IMR-90 (cell line): ENCODE data around the gene SOX4. TPM values are rescaled to one million over a fixed set of nuclear protein-coding genes. Genes with fewer than 3 reads are reported as not detected.

Experiments
- ATAC-seq: fragments of 200-7000 bp; cut with Tn5 transposase; 2 replicates; pipeline ENCODE4 v1.9.1; 2020; ENCODE audit warnings: low read depth, mild to moderate bottlenecking, moderate library complexity
- BruUV-seq: library from RNA; stranded (reverse); fragments of 400-500 nt; replicated peaks from 2 replicates; lab custom pipeline; 2021; lab: Mats Ljungman, UMichigan
- CTCF ChIA-PET: fragments of 300-600 bp; formaldehyde crosslinking; extraction: SDS; loops from one replicate; lab custom pipeline; 2021; ENCODE audit warnings: antibody characterized with exemption; lab: Yijun Ruan, JAX
- POLR2A ChIA-PET: fragments of 300-600 bp; sonication (Branson Sonifier 250); formaldehyde crosslinking; loops from one replicate; lab custom pipeline; 2022; ENCODE audit warnings: antibody characterized with exemption; ENCODE audit not compliant: unreplicated experiment; lab: Charles Lee
- DNase-seq: peaks from one replicate; pipeline ENCODE4 v3.0.0; 2013
- H2AFZ ChIP-seq: replicated peaks from 2 replicates; pipeline ENCODE3; 2013; ENCODE audit warnings: low read length, mild to moderate bottlenecking; ENCODE audit not compliant: poor library complexity
- H2AK5ac ChIP-seq: 2 replicates; pipeline ENCODE4 v1.6.1; 2013; ENCODE audit warnings: low read depth, low read length, inconsistent platforms
- H2AK9ac ChIP-seq: replicated peaks from 2 replicates; pipeline ENCODE3; 2013; ENCODE audit warnings: mild to moderate bottlenecking, low read depth, low read length, moderate library complexity; ENCODE audit not compliant: poor library complexity
- H2BK120ac ChIP-seq: 2 replicates; pipeline ENCODE4 v1.6.1; 2013; ENCODE audit warnings: low read depth, low read length, inconsistent platforms
- H2BK15ac ChIP-seq: 3 replicates; pipeline ENCODE4 v1.6.1; 2013; ENCODE audit warnings: low read depth, low read length, inconsistent platforms
- H2BK20ac ChIP-seq: 2 replicates; pipeline ENCODE4 v1.6.1; 2013; ENCODE audit warnings: low read depth, mild to moderate bottlenecking, inconsistent platforms, low read length, moderate library complexity
- H2BK5ac ChIP-seq: 2 replicates; pipeline ENCODE4 v1.6.1; 2013; ENCODE audit warnings: mild to moderate bottlenecking, low read depth, low read length, inconsistent platforms; ENCODE audit not compliant: poor library complexity, severe bottlenecking
- H3K14ac ChIP-seq: replicated peaks from 2 replicates; pipeline ENCODE4 v1.6.1; 2013; ENCODE audit warnings: low read depth, low read length, inconsistent platforms
- H3K18ac ChIP-seq: 2 replicates; pipeline ENCODE4 v1.6.1; 2013; ENCODE audit warnings: low read depth, low read length, control low read depth
- H3K23ac ChIP-seq: 2 replicates; pipeline ENCODE4 v1.6.1; 2013; ENCODE audit warnings: low read depth, low read length, inconsistent platforms
- H3K27ac ChIP-seq: 2 replicates; pipeline ENCODE4 v1.5.1; 2013; ENCODE audit warnings: mild to moderate bottlenecking, control low read depth, low read length; ENCODE audit not compliant: insufficient read depth
- H3K27me3 ChIP-seq: 2 replicates; pipeline ENCODE4 v1.6.1; 2013; ENCODE audit warnings: low read length; ENCODE audit not compliant: control insufficient read depth, insufficient read depth
- H3K36me3 ChIP-seq: 2 replicates; pipeline ENCODE4 v1.6.1; 2013; ENCODE audit warnings: low read length, mixed read lengths; ENCODE audit not compliant: control insufficient read depth, insufficient read depth
- H3K4ac ChIP-seq: 2 replicates; pipeline ENCODE4 v1.6.1; 2013; ENCODE audit warnings: low read depth, low read length, inconsistent platforms
- H3K4me1 ChIP-seq: 2 replicates; pipeline ENCODE4 v1.6.1; 2013; ENCODE audit warnings: low read length, mixed read lengths; ENCODE audit not compliant: control insufficient read depth, insufficient read depth
- H3K4me2 ChIP-seq: 2 replicates; pipeline ENCODE4 v1.6.1; 2013; ENCODE audit warnings: low read depth, mild to moderate bottlenecking, control low read depth, low read length, moderate library complexity
- H3K4me3 ChIP-seq: 2 replicates; pipeline ENCODE4 v1.5.1; 2013; ENCODE audit warnings: low read depth, mild to moderate bottlenecking, control low read depth, low read length, moderate library complexity; ENCODE audit not compliant: insufficient read depth
- H3K56ac ChIP-seq: 2 replicates; pipeline ENCODE4 v1.6.1; 2013; ENCODE audit warnings: low read length, inconsistent platforms; ENCODE audit not compliant: insufficient read depth; ENCODE audit errors: extremely low read depth
- H3K79me1 ChIP-seq, 2 experiments: 2 replicates each; pipeline ENCODE4 v1.6.1; 2013; ENCODE audit warnings: low read length in 2 of 2, inconsistent platforms in 1 of 2, low read depth in 1 of 2
- H3K9ac ChIP-seq: 2 replicates; pipeline ENCODE4 v1.6.1; 2013; ENCODE audit warnings: low read depth, low read length, control low read depth
- H3K9me1 ChIP-seq: 2 replicates; pipeline ENCODE4 v1.6.1; 2013; ENCODE audit warnings: low read length, inconsistent platforms; ENCODE audit not compliant: insufficient read depth
- H3K9me3 ChIP-seq: 2 replicates; pipeline ENCODE4 v1.6.1; 2013; ENCODE audit warnings: low read length; ENCODE audit not compliant: control insufficient read depth, insufficient read depth
- H4K20me1 ChIP-seq: 2 replicates; pipeline ENCODE4 v1.6.1; 2013; ENCODE audit warnings: low read length, inconsistent platforms; ENCODE audit not compliant: insufficient read depth
- H4K5ac ChIP-seq: 2 replicates; pipeline ENCODE4 v1.6.1; 2013; ENCODE audit warnings: mild to moderate bottlenecking, low read depth, low read length, control low read depth
- H4K8ac ChIP-seq, 2 experiments: 2 replicates each; pipeline ENCODE4 v1.6.1; 2013; ENCODE audit warnings: low read depth in 2 of 2, low read length in 2 of 2, control low read depth in 1 of 2, inconsistent platforms in 1 of 2
- H4K91ac ChIP-seq: 2 replicates; pipeline ENCODE4 v1.6.1; 2013; ENCODE audit warnings: low read depth, low read length, inconsistent platforms; ENCODE audit not compliant: insufficient read depth
- BHLHE40 ChIP-seq: fragments of 150-350 bp; IDR thresholded peaks from 2 replicates; pipeline ENCODE4 v1.6.1; 2016; ENCODE audit warnings: mild to moderate bottlenecking, low read depth, low read length
- CEBPB ChIP-seq: IDR thresholded peaks from 2 replicates; pipeline ENCODE4 v1.6.1; 2012; ENCODE audit warnings: low read depth, low read length, improper control_type of control experiment
- CHD1 ChIP-seq: IDR thresholded peaks from 2 replicates; pipeline ENCODE4 v1.6.1; 2012; ENCODE audit warnings: low read depth, low read length, improper control_type of control experiment
- CTCF ChIP-seq: conservative IDR thresholded peaks from 2 replicates; pipeline ENCODE4 v1.5.1; 2012; ENCODE audit warnings: mild to moderate bottlenecking, low read depth, low read length, improper control_type of control experiment
- FOS ChIP-seq: fragments of 150-350 bp; IDR thresholded peaks from 2 replicates; pipeline ENCODE4 v1.6.1; 2016; ENCODE audit warnings: low read depth, low read length
- MAFK ChIP-seq: IDR thresholded peaks from 2 replicates; pipeline ENCODE4 v1.6.1; 2012; ENCODE audit warnings: low read depth, low read length, improper control_type of control experiment
- MAZ ChIP-seq: IDR thresholded peaks from 2 replicates; pipeline ENCODE4 v1.6.1; 2012; ENCODE audit warnings: low read depth, mild to moderate bottlenecking, low read length, improper control_type of control experiment, moderate library complexity, borderline replicate concordance
- MXI1 ChIP-seq: IDR thresholded peaks from 2 replicates; pipeline ENCODE4 v1.6.1; 2012; ENCODE audit warnings: low read depth, mild to moderate bottlenecking, low read length, moderate library complexity, borderline replicate concordance
- NFE2L2 ChIP-seq: fragments of 150-350 bp; IDR thresholded peaks from 2 replicates; pipeline ENCODE4 v1.6.1; 2016; ENCODE audit warnings: low read depth, mild to moderate bottlenecking, low read length
- POLR2A ChIP-seq: IDR thresholded peaks from 2 replicates; pipeline ENCODE4 v1.6.1; 2012; ENCODE audit warnings: mild to moderate bottlenecking, low read depth, low read length
- RAD21 ChIP-seq: IDR thresholded peaks from 2 replicates; pipeline ENCODE4 v1.6.1; 2012; ENCODE audit warnings: low read length, improper control_type of control experiment
- RCOR1 ChIP-seq: IDR thresholded peaks from 2 replicates; pipeline ENCODE4 v1.6.1; 2012; ENCODE audit warnings: mild to moderate bottlenecking, low read length, improper control_type of control experiment; ENCODE audit not compliant: insufficient replicate concordance
- RFX5 ChIP-seq: IDR thresholded peaks from 2 replicates; pipeline ENCODE4 v1.8.0; 2012; ENCODE audit warnings: low read depth, mild to moderate bottlenecking, low read length, moderate library complexity
- SMC3 ChIP-seq: fragments of 150-350 bp; IDR thresholded peaks from 2 replicates; pipeline ENCODE4 v1.6.1; 2016; ENCODE audit warnings: low read depth, mild to moderate bottlenecking, antibody characterized with exemption, low read length, moderate library complexity
- dilution Hi-C: fragments of 300-500 bp; cut with HindIII; formaldehyde crosslinking; loops from one replicate; pipeline ENCODE4 v1.14.3; 2018; ENCODE audit warnings: low sequenced_read_pairs; ENCODE audit not compliant: unreplicated experiment
- in situ Hi-C: fragments of 300-500 bp; cut with MboI; formaldehyde crosslinking; loops from 3 replicates; pipeline ENCODE4 v1.14.3; 2019; ENCODE audit warnings: low sequenced_read_pairs, inconsistent platforms, mixed read lengths
- intact Hi-C: fragments of 100-400 bp; cut with micrococcal nuclease; formaldehyde crosslinking; loops from 2 replicates; pipeline ENCODE4 v1.10.0; 2022
- polyA plus RNA-seq, 3 experiments: library from polyadenylated mRNA; depleted of rRNA; stranded (reverse); fragments of >200 nt; gene quantifications; 2 replicates each; pipeline ENCODE4 v1.2.3, GENCODE V29; 2012; ENCODE audit warnings: low replicate concordance in 1 of 3
- total RNA-seq: library from RNA; depleted of rRNA; stranded (reverse); fragments of >200 nt; gene quantifications from 2 replicates; pipeline ENCODE4 v1.2.3, GENCODE V29; 2012
- TF ChIP-seq, protein P1 (sequence below): fragments of 150-350 bp; IDR thresholded peaks from 2 replicates; pipeline ENCODE4 v1.6.1; 2017; ENCODE audit warnings: mild to moderate bottlenecking, antibody characterized with exemption, low read length, low read depth
- TF ChIP-seq, protein P2 (sequence below): fragments of 150-350 bp; IDR thresholded peaks from 2 replicates; pipeline ENCODE4 v1.6.1; 2016; ENCODE audit warnings: low read depth, mild to moderate bottlenecking, low read length, moderate library complexity, borderline replicate concordance

SOX4 gene
- total and polyA plus RNA-seq, 2 of the 4 experiments (the other 2 are of a cell fraction): 4.7 to 4.8 TPM

DNA sequence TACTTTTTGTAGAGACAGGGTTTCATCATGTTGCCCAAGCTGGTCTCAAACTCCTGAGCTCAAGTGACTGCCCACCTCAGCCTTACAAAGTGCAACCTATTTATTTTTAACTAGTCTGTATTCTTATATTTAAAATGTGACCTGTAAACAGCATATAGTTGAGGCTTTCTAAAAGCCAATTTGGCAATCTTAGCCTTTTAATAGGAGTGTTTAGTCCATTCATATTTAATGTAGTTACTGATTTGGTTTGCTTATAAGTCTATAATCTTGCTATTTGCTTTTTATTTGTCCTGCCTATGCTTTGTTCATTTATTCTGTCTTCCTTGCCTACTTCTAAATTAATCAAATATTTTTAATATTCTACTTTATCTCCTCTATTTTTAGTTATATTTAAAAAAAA is 15.0 kb upstream of the SOX4 start:
- Histone ChIP-seq H3K27me3 (no peaks in the 10 kb centered on the region), H2AK9ac (no peak overlapping the region), H2BK120ac (no peak overlapping the region), H4K8ac (no peak overlapping the region), H3K18ac (no peak overlapping the region), H3K36me3 (no peaks in the 10 kb centered on the region), H3K4me1 (no peaks in the 10 kb centered on the region), H3K4me2 (no peak overlapping the region), H3K14ac (no peak overlapping the region), H2AFZ (no peak overlapping the region), H3K23ac (no peak overlapping the region), H3K56ac (no peak overlapping the region), H3K79me1 (no peaks in the 10 kb centered on the region), H3K27ac (no peak overlapping the region), H3K9me1 (no peaks in the 10 kb centered on the region), H3K4ac (no peak overlapping the region), H2BK15ac (no peak overlapping the region), H4K5ac (no peak overlapping the region), H3K9me3 (peaks cover 6% of the 10 kb centered on the region; the same call in 1 of the 2 replicates), H2BK20ac (no peak overlapping the region), H3K4me3 (no peak overlapping the region), H3K9ac (no peak overlapping the region), H4K91ac (no peak overlapping the region), H4K20me1 (no peaks in the 10 kb centered on the region), H2BK5ac (no peak overlapping the region), H2AK5ac (no peak overlapping the region)
- intact Hi-C loops (no loop called here), in situ Hi-C loops (no loop called here), dilution Hi-C loops (no loop called here)
- ChIA-PET CTCF (no interaction called here), POLR2A (no interaction called here)
- DNase-seq (no peak), ATAC-seq (no peak)
- no peak for TF ChIP-seq NFE2L2
- TF ChIP-seq RFX5: no peak
- TF ChIP-seq MAZ: no peak
- TF ChIP-seq BHLHE40: no peak
- TF ChIP-seq CEBPB: no peak
- TF ChIP-seq RAD21: no peak
- TF ChIP-seq CHD1: no peak
- TF ChIP-seq MXI1: no peak
- TF ChIP-seq CTCF: no peak
- no peak for TF ChIP-seq POLR2A
- no peak for TF ChIP-seq SMC3
- TF ChIP-seq, protein P1, sequence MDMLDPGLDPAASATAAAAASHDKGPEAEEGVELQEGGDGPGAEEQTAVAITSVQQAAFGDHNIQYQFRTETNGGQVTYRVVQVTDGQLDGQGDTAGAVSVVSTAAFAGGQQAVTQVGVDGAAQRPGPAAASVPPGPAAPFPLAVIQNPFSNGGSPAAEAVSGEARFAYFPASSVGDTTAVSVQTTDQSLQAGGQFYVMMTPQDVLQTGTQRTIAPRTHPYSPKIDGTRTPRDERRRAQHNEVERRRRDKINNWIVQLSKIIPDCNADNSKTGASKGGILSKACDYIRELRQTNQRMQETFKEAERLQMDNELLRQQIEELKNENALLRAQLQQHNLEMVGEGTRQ: no peak
- TF ChIP-seq FOS: no peak
- TF ChIP-seq, protein P2, sequence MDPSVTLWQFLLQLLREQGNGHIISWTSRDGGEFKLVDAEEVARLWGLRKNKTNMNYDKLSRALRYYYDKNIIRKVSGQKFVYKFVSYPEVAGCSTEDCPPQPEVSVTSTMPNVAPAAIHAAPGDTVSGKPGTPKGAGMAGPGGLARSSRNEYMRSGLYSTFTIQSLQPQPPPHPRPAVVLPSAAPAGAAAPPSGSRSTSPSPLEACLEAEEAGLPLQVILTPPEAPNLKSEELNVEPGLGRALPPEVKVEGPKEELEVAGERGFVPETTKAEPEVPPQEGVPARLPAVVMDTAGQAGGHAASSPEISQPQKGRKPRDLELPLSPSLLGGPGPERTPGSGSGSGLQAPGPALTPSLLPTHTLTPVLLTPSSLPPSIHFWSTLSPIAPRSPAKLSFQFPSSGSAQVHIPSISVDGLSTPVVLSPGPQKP: no peak
- TF ChIP-seq RCOR1: no peak
- no peak for TF ChIP-seq MAFK
- no TSS peak for BruUV-seq
